OCI-LY7 (cell line): Measurements from ENCODE around the gene CMSS1. TPM values are rescaled to one million over a fixed set of nuclear protein-coding genes. Genes with fewer than 3 reads are reported as not detected.

Experiments used
- BruUV-seq: library from RNA; stranded (reverse); fragments of 400-500 nt; replicated peaks from 2 replicates; lab custom pipeline; 2021; lab: Mats Ljungman, UMichigan
- CTCF ChIA-PET: fragments of 300-600 bp; sonication (Branson Sonifier 250); formaldehyde crosslinking; loops from one replicate; lab custom pipeline; 2022; ENCODE audit warnings: antibody characterized with exemption; ENCODE audit not compliant: unreplicated experiment; lab: Charles Lee
- POLR2A ChIA-PET: fragments of 300-600 bp; sonication (Branson Sonifier 250); formaldehyde crosslinking; loops from one replicate; lab custom pipeline; 2022; ENCODE audit warnings: antibody characterized with exemption; lab: Charles Lee
- DNase-seq: peaks from one replicate; pipeline ENCODE4 v3.0.0-alpha.2; 2015; ENCODE audit warnings: low spot score
- H2AFZ ChIP-seq: fragments of 200-600 bp; sonication (generic), shearing (Covaris generic); 2 replicates; pipeline ENCODE4 v1.6.1; 2014; ENCODE audit warnings: mild to moderate bottlenecking, antibody characterized with exemption, low read length, moderate library complexity
- H3K27ac ChIP-seq: fragments of 200-600 bp; sonication (generic); 2 replicates; pipeline ENCODE4 v1.5.1; 2014; ENCODE audit warnings: mixed run types, low read depth, mild to moderate bottlenecking, moderate library complexity, low read length, inconsistent platforms; ENCODE audit not compliant: poor library complexity, severe bottlenecking
- H3K36me3 ChIP-seq: fragments of 200-600 bp; sonication (generic); 2 replicates; pipeline ENCODE4 v1.6.1; 2014; ENCODE audit warnings: mild to moderate bottlenecking, antibody characterized with exemption, low read length, moderate library complexity, mixed read lengths; ENCODE audit not compliant: insufficient read depth
- H3K4me1 ChIP-seq: fragments of 200-600 bp; sonication (generic); 2 replicates; pipeline ENCODE4 v1.5.1; 2014; ENCODE audit warnings: mild to moderate bottlenecking, low read length; ENCODE audit not compliant: insufficient read depth, poor library complexity, severe bottlenecking
- H3K4me2 ChIP-seq: fragments of 200-600 bp; sonication (generic); 2 replicates; pipeline ENCODE4 v1.6.1; 2014; ENCODE audit warnings: mild to moderate bottlenecking, low read length
- H3K4me3 ChIP-seq: fragments of 200-600 bp; sonication (generic); 2 replicates; pipeline ENCODE4 v1.5.1; 2014; ENCODE audit warnings: mild to moderate bottlenecking, low read depth, low read length; ENCODE audit not compliant: poor library complexity, severe bottlenecking
- H3K79me2 ChIP-seq: fragments of 200-600 bp; sonication (generic); 2 replicates; pipeline ENCODE4 v1.6.1; 2016; ENCODE audit warnings: low read depth, mild to moderate bottlenecking, low read length, moderate library complexity, mixed read lengths; ENCODE audit not compliant: insufficient read depth
- H3K9me2 ChIP-seq: fragments of 200-600 bp; sonication (generic); 2 replicates; pipeline ENCODE4 v1.6.1; 2016; ENCODE audit warnings: mild to moderate bottlenecking, low read length, mixed read lengths; ENCODE audit not compliant: insufficient read depth
- H3K9me3 ChIP-seq: fragments of 200-600 bp; sonication (generic); 2 replicates; pipeline ENCODE4 v1.6.1; 2014; ENCODE audit warnings: mild to moderate bottlenecking, mixed run types, low read length, mixed read lengths
- H4K20me1 ChIP-seq: fragments of 200-600 bp; sonication (generic); 2 replicates; pipeline ENCODE4 v1.6.1; 2014; ENCODE audit warnings: mild to moderate bottlenecking, antibody characterized with exemption, low read length, moderate library complexity, mixed read lengths; ENCODE audit not compliant: insufficient read depth
- EZH2phosphoT487 ChIP-seq: fragments of 200-600 bp; sonication (generic); IDR thresholded peaks from 2 replicates; pipeline ENCODE4 v1.6.1; 2018; ENCODE audit warnings: low read depth, borderline replicate concordance, mild to moderate bottlenecking, mixed run types, antibody characterized with exemption, low read length, moderate library complexity, mixed read lengths
- intact Hi-C: fragments of 100-400 bp; cut with micrococcal nuclease; formaldehyde crosslinking; loops from one replicate; pipeline ENCODE4 v1.10.0; 2022; ENCODE audit not compliant: unreplicated experiment
- total RNA-seq, 2 experiments: library from RNA; depleted of rRNA in 1 of 2; stranded (reverse); fragments of >200 nt in 1 of 2; shearing (Covaris generic) in 1 of 2; gene quantifications; 2 replicates each; pipeline ENCODE4 v1.2.3, GENCODE V29; 2014 to 2022
- TF ChIP-seq, protein P1 (sequence below): fragments of 200-600 bp; sonication (generic); conservative IDR thresholded peaks from 2 replicates; pipeline ENCODE4 v1.5.1; 2014; ENCODE audit warnings: mild to moderate bottlenecking, antibody characterized with exemption, low read length, moderate library complexity, mixed read lengths

Gene CMSS1
- total RNA-seq, 2 experiments from 2014 or later: 25.7 to 46.6 TPM

- ChIA-PET POLR2A (no interaction called here), CTCF (no interaction called here)
- Histone ChIP-seq H3K79me2 (no peaks in the 10 kb centered on the region), H3K9me2 (no peaks in the 10 kb centered on the region), H3K4me1 (no peaks in the 10 kb centered on the region), H3K36me3 (no peaks in the 10 kb centered on the region), H2AFZ (no peak overlapping the region), H3K27ac (no peak overlapping the region), H3K9me3 (no peaks in the 10 kb centered on the region), H3K4me2 (no peak overlapping the region), H3K4me3 (no peak overlapping the region), H4K20me1 (0 out of 2 replicates have a peak, but pooled peaks cover 5% of the 10 kb centered on the region)
- intact Hi-C loops: no loop called here
- DNase-seq: no peak
- TF ChIP-seq, protein P1, sequence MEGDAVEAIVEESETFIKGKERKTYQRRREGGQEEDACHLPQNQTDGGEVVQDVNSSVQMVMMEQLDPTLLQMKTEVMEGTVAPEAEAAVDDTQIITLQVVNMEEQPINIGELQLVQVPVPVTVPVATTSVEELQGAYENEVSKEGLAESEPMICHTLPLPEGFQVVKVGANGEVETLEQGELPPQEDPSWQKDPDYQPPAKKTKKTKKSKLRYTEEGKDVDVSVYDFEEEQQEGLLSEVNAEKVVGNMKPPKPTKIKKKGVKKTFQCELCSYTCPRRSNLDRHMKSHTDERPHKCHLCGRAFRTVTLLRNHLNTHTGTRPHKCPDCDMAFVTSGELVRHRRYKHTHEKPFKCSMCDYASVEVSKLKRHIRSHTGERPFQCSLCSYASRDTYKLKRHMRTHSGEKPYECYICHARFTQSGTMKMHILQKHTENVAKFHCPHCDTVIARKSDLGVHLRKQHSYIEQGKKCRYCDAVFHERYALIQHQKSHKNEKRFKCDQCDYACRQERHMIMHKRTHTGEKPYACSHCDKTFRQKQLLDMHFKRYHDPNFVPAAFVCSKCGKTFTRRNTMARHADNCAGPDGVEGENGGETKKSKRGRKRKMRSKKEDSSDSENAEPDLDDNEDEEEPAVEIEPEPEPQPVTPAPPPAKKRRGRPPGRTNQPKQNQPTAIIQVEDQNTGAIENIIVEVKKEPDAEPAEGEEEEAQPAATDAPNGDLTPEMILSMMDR: no peak
- TF ChIP-seq EZH2phosphoT487: no peak
- no TSS peak for BruUV-seq
Measured at GRCh38 chr3:99865321-99865720, 47.7 kb downstream of the CMSS1 start.

GRCh38 chr3:99866261-99866761 is 48.6 kb downstream of the CMSS1 start:
- Histone ChIP-seq H3K4me2 (no peak overlapping the region), H2AFZ (no peak overlapping the region), H3K36me3 (no peaks in the 10 kb centered on the region), H3K9me2 (no peaks in the 10 kb centered on the region), H3K79me2 (no peaks in the 10 kb centered on the region), H3K9me3 (no peaks in the 10 kb centered on the region), H4K20me1 (0 out of 2 replicates have a peak, but pooled peaks cover 5% of the 10 kb centered on the region), H3K4me3 (no peak overlapping the region), H3K4me1 (no peaks in the 10 kb centered on the region), H3K27ac (no peak overlapping the region)
- no TSS peak for BruUV-seq
- intact Hi-C loops: no loop called here
- CTCF ChIA-PET: no interaction called here
- POLR2A ChIA-PET: no interaction called here
- TF ChIP-seq, protein P1: no peak
- TF ChIP-seq EZH2phosphoT487: no peak
- no peak for DNase-seq

- DNase-seq: no peak
- Histone ChIP-seq H3K9me2 (no peaks in the 10 kb centered on the region), H3K4me1 (no peaks in the 10 kb centered on the region), H3K9me3 (no peaks in the 10 kb centered on the region), H3K4me3 (no peak overlapping the region), H2AFZ (no peak overlapping the region), H3K79me2 (no peaks in the 10 kb centered on the region), H3K36me3 (no peaks in the 10 kb centered on the region), H3K27ac (no peak overlapping the region), H4K20me1 (0 out of 2 replicates have a peak, but pooled peaks cover 5% of the 10 kb centered on the region), H3K4me2 (no peak overlapping the region)
- POLR2A ChIA-PET: interaction anchor here (0.9 to 2.2 kb wide), 2 partner anchors 8 to 21 kb away, joined by 4 to 7 read pairs; no protein-coding TSS in a partner anchor
- TF ChIP-seq, protein P1: no peak
- no peak for TF ChIP-seq EZH2phosphoT487
- no TSS peak for BruUV-seq
- CTCF ChIA-PET: no interaction called here
- intact Hi-C loops: no loop called here
Measured at GRCh38 chr3:99867594-99868310, 50.1 kb downstream of the CMSS1 start.
